Activated T-helper 17 cell treated with anti-CD3 and anti-CD28 coated beads, Interleukin-2, amount 50 U/mL, for 72 hours (primary cell): Measurements from ENCODE around the gene SPARCL1. TPM values are rescaled to one million over a fixed set of nuclear protein-coding genes. Genes with fewer than 3 reads are reported as not detected.
A peak's percentile ranks its signal among the peaks of the same experiment; 100 is the strongest.
"Not testable (repeated sequence)": the region's sequence is repeated elsewhere in the genome, so short reads cannot be mapped to it uniquely, and the experiment has no call there.

Experiments used
- ATAC-seq: fragments of 150-1000 bp; cut with Tn5 transposase; replicated peaks from 2 replicates; pipeline ENCODE4 v1.10.0; 2021; ENCODE audit warnings: mild to moderate bottlenecking, moderate library complexity
- H3K27ac Mint-ChIP-seq: one replicate; pipeline ENCODE4 v1.8.0; 2022; ENCODE audit warnings: mixed read lengths
- H3K27me3 Mint-ChIP-seq: one replicate; pipeline ENCODE4 v1.8.0; 2022; ENCODE audit warnings: mixed read lengths
- H3K36me3 Mint-ChIP-seq: one replicate; pipeline ENCODE4 v1.8.0; 2022; ENCODE audit warnings: low read depth, mild to moderate bottlenecking, mixed read lengths
- H3K4me1 Mint-ChIP-seq: one replicate; pipeline ENCODE4 v1.8.0; 2022; ENCODE audit warnings: mixed read lengths
- H3K4me3 Mint-ChIP-seq: one replicate; pipeline ENCODE4 v1.8.0; 2022; ENCODE audit warnings: mild to moderate bottlenecking, mixed read lengths
- H3K9me3 Mint-ChIP-seq: one replicate; pipeline ENCODE4 v1.8.0; 2022; ENCODE audit warnings: mixed read lengths
- total RNA-seq, 2 donors: library from RNA; stranded (reverse); gene quantifications; one replicate each; pipeline ENCODE4 v1.2.3, GENCODE V29; 2022

SPARCL1 gene
- total RNA-seq, 2 donors from 2014 or later: 0.11 TPM; not detected in 1

- H3K9me3 Mint-ChIP-seq, H3K4me1 Mint-ChIP-seq, H3K36me3 Mint-ChIP-seq, H3K27me3 Mint-ChIP-seq, ATAC-seq: not testable (repeated sequence)
- Mint-ChIP-seq H3K4me3 (peak overlapping the region; percentile 99), H3K27ac (peak overlapping the region; percentile 98)
Measured at GRCh38 chr4:87424099-87424543, 105.1 kb downstream of the SPARCL1 start.

Other genes with a start within 250 kb of the SPARCL1 start
- under 1 TPM in 1 of 2 donors, not detected in 1; 0.11 TPM for gene HSD17B13, start 206.5 kb downstream of the SPARCL1 start, total RNA-seq
- gene HSD17B11, start 138.2 kb downstream of the SPARCL1 start, total RNA-seq: 10 to 100 TPM; 17.6 to 22.4 TPM
- 1 to 10 TPM; 4.4 to 9.8 TPM for gene NUDT9, start 106.8 kb downstream of the SPARCL1 start, total RNA-seq
- gene DSPP, start 79.2 kb upstream of the SPARCL1 start, total RNA-seq: not detected
- not detected for gene DMP1, start 120.9 kb upstream of the SPARCL1 start, total RNA-seq